Measurements from ENCODE around the gene MS4A14.

MS4A14 gene

DNA sequence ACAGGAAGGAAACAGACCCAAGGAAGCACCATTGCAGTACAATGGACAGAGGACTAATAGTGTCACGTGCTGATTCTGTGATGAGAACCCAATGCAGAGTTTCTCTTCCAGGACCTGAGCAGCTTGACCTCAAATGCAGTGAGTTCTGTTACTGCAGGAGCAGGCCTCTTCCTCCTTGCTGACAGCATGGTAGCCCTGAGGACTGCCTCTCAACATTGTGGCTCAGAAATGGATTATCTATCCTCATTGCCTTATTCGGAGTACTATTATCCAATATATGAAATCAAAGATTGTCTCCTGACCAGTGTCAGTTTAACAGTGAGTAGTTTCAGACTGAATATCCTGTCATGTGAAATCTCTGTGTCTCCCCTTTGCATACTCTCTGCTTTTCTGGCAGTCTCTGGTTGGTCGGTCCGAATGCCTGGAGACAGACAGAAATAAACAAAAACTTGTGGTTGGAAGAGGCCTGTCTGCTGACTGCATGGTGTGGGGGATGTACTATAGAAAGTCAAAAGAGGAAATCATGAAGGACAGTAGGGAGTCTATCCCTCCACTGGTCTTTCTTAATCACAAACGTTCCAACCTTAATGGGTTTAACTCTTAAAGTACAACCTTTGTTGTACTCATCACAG lies 6.9 kb upstream of the MS4A14 start:
- DNase-seq (ENCODE audit: low read depth in 2 of 2): no peak
- H3K4me3 ChIP-seq (replicated peaks in 1 of 2; ENCODE audit: low read depth in 2 of 2, low read length in 2 of 2): no peak overlapping the region
- TF ChIP-seq, protein P1, sequence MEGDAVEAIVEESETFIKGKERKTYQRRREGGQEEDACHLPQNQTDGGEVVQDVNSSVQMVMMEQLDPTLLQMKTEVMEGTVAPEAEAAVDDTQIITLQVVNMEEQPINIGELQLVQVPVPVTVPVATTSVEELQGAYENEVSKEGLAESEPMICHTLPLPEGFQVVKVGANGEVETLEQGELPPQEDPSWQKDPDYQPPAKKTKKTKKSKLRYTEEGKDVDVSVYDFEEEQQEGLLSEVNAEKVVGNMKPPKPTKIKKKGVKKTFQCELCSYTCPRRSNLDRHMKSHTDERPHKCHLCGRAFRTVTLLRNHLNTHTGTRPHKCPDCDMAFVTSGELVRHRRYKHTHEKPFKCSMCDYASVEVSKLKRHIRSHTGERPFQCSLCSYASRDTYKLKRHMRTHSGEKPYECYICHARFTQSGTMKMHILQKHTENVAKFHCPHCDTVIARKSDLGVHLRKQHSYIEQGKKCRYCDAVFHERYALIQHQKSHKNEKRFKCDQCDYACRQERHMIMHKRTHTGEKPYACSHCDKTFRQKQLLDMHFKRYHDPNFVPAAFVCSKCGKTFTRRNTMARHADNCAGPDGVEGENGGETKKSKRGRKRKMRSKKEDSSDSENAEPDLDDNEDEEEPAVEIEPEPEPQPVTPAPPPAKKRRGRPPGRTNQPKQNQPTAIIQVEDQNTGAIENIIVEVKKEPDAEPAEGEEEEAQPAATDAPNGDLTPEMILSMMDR (IDR thresholded peaks at IDR 0.05; ENCODE audit: low read depth, low read length): no peak

DNA sequence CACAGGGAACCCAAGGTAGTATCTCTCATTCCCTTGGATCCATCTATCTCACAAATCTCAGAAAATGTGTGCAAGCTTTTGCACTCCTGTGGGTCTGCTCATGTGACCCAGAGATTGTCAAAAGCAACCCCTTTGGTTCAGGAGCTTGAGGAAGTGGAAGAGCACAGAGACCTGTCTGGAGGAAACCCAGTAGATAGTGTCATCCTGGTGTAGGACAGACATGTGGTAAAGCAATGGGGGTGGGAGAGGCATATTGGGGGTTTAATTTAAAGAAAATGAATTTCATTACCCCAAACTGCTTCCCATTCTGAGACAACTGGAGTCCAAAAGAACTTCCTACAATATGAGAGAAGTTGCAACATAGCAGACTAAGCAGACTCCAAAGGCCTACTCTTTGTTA lies 5.8 kb upstream of the MS4A14 start:
- no peak for DNase-seq (ENCODE audit: low read depth in 2 of 2)
- H3K4me3 ChIP-seq (replicated peaks in 1 of 2; ENCODE audit: low read depth in 2 of 2, low read length in 2 of 2): no peak overlapping the region
- TF ChIP-seq, protein P1 (IDR thresholded peaks at IDR 0.05; ENCODE audit: low read depth, low read length): no peak

DNA sequence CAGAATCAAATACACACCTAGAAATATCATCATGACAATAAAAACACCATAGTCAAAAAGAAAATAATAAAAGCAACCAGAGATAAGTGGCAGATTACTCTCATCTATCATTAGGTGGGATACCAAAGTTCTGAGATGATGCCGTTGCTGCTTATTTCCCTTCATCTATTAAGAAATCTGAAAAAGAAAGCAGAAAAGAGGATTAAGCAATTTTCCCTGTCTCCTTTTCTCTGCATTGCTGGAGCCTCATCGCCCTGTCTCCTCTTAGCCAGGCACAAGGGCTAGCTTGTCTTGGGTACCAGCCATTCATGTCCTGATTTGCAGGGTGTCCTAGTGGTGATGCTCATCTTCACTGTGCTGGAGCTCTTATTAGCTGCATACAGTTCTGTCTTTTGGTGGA lies 3.9 kb upstream of the MS4A14 start:
- TF ChIP-seq, protein P1 (IDR thresholded peaks at IDR 0.05; ENCODE audit: low read depth, low read length): no peak
- DNase-seq (ENCODE audit: low read depth in 2 of 2): no peak
- H3K4me3 ChIP-seq (replicated peaks in 1 of 2; ENCODE audit: low read depth in 2 of 2, low read length in 2 of 2): no peak overlapping the region

DNA sequence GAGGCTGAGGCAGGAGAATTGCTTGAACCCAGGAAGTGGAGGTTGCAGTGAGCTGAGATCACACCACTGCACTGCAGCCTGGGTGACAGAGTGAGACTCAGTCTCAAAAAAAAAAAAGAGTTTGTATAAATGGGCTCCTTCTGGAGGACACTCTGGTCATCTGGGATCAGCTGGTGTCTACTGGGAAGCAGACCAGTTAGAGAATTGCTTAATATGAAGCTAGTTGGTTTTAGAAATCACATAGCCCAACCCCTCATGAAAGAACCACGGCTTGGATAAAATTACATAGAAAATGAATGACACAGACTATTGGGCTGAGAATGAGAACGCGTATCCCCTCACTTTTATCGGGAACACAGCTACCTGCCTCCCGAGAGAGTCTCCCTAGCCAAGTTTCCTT lies 3.2 kb upstream of the MS4A14 start:
- DNase-seq (ENCODE audit: low read depth in 2 of 2): no peak
- H3K4me3 ChIP-seq (replicated peaks in 1 of 2; ENCODE audit: low read depth in 2 of 2, low read length in 2 of 2): no peak overlapping the region

DNA sequence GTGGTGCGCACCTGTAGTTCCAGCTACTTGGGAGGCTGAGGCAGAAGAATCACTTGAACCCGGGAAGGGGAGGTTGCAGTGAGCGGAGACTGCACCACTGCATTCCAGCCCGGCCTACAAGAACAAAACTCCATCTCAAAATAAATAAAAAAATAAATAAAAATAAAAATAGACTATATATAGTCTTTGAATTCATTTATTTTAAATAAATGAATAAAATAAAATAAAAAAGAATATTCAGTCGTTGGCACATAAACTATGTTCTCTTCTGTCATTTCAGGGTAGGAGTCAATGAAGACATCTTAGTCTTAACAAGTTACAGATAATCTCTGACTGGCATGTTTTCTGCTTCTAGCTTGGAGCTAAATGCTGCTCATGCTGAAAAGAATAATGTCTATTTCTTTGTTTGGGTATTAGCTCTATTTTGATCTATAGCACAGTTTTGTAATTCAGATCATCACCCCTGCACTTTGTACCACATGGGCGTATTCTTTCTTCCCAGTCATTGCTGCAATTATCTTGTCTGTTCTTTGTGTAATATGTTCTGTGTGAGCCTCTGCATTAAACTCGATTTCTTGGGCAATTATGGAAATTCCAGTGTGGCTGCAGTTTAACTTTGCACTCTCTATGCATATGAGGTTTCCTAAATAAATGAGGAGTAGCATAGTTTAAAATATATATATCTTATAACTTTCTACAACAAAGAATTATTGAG lies 1.4 kb upstream of the MS4A14 start:
- no peak overlapping the region for H3K4me3 ChIP-seq (replicated peaks in 1 of 2; ENCODE audit: low read depth in 2 of 2, low read length in 2 of 2)
- DNase-seq (ENCODE audit: low read depth in 2 of 2): no peak
- TF ChIP-seq, protein P1 (IDR thresholded peaks at IDR 0.05; ENCODE audit: low read depth, low read length): no peak

More for the DNA sequence above, 3.2 kb upstream of the MS4A14 start:
- TF ChIP-seq, protein P1 (IDR thresholded peaks at IDR 0.05; ENCODE audit: low read depth, low read length): no peak

DNA sequence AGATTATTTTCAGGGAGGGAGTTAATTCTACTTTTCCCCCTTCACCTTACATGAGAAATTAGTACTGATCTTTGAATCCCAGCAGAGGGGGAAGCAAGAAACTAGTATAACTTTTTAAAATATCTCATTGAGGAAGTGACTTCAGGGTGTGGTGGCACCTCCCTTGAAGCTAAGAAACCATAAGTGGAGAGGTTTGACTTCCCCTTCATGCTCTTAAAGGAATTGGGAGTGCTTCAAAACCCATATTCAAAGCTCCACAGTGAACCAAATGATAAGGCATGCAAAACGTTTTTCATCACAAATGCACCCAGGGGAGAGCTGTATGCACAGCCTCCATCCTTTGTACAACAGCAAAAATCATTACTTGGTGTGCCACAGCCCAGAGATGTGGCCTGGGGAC lies 540 bp downstream of the MS4A14 start:
- TF ChIP-seq, protein P1 (IDR thresholded peaks at IDR 0.05; ENCODE audit: low read depth, low read length): no peak
- H3K4me3 ChIP-seq (replicated peaks in 1 of 2; ENCODE audit: low read depth in 2 of 2, low read length in 2 of 2): no peak overlapping the region
- no peak for DNase-seq (ENCODE audit: low read depth in 2 of 2)
